H1 (cell line): ENCODE measurements around the gene TMEM51. TPM values are rescaled to one million over a fixed set of nuclear protein-coding genes. Genes with fewer than 3 reads are reported as not detected.

Experiments
- EGR1 ChIP-seq: IDR thresholded peaks from 2 replicates; pipeline ENCODE4 v1.6.1; 2011; ENCODE audit warnings: low read depth, low read length, borderline replicate concordance
- KDM1A ChIP-seq: fragments of 200-600, 300-600 bp; sonication (generic); IDR thresholded peaks from 2 replicates; pipeline ENCODE4 v1.7.1; 2016; ENCODE audit warnings: mild to moderate bottlenecking, low read length, borderline replicate concordance
- KDM5A ChIP-seq: fragments of 200-600 bp; IDR thresholded peaks from 2 replicates; pipeline ENCODE4 v1.7.1; 2012; ENCODE audit warnings: mild to moderate bottlenecking, low read length, inconsistent platforms, mixed read lengths
- NANOG ChIP-seq: IDR thresholded peaks from 2 replicates; pipeline ENCODE4 v1.6.1; 2011; ENCODE audit warnings: low read length, low read depth, mild to moderate bottlenecking, inconsistent platforms; ENCODE audit not compliant: insufficient read depth, poor library complexity, severe bottlenecking
- RAD21 ChIP-seq, 2 experiments: IDR thresholded peaks in 1 of 2; conservative IDR thresholded peaks in 1 of 2; 2 replicates each; pipeline ENCODE4 v1.6.1; 2011; ENCODE audit warnings: low read depth in 2 of 2, low read length in 2 of 2, improper control_type of control experiment in 1 of 2, inconsistent platforms in 1 of 2, mild to moderate bottlenecking in 1 of 2, moderate library complexity in 1 of 2
- TBP ChIP-seq: IDR thresholded peaks from 2 replicates; pipeline ENCODE4 v1.6.1; 2011; ENCODE audit warnings: low read depth, low read length, improper control_type of control experiment
- polyA plus RNA-seq, 7 experiments: library from polyadenylated mRNA; depleted of rRNA in 3 of 7; stranded (reverse) in 5 of 7; unstranded in 2 of 7; fragments of >200 nt in 5 of 7; fragments of 200-250 nt in 2 of 7; gene quantifications; 1 replicate in 5 of 7; 2 replicates in 1 of 7; 4 replicates in 1 of 7; pipeline versions ENCODE4 v1.2.1 to v1.2.3, GENCODE V29; 2011 to 2013; ENCODE audit warnings: missing spikeins in 2 of 7, mixed read lengths in 2 of 7
- total RNA-seq: library from RNA; stranded (reverse); fragmentation: NEBNext Ultra II Directional; extraction: Animal tissue kit (Norgen Biotek cat#: 25700); gene quantifications from 2 replicates; pipeline ENCODE4 v1.2.1, GENCODE V29; 2021
- TF ChIP-seq, protein P1 (sequence below): fragments of 300-600 bp; sonication (generic); IDR thresholded peaks from 2 replicates; pipeline ENCODE4 v1.7.1; 2012; ENCODE audit warnings: low read length, moderate library complexity, mild to moderate bottlenecking, inconsistent platforms; ENCODE audit not compliant: insufficient replicate concordance
- TF ChIP-seq, protein P2 (sequence below): IDR thresholded peaks from 2 replicates; pipeline ENCODE4 v1.6.1; 2011; ENCODE audit warnings: low read length, improper control_type of control experiment

TMEM51 gene
- total and polyA plus RNA-seq, 2 of the 8 experiments (the other 6 are each of a cell fraction or from before 2014, with no cell fraction given), result 9.9 to 10.7 TPM

DNA sequence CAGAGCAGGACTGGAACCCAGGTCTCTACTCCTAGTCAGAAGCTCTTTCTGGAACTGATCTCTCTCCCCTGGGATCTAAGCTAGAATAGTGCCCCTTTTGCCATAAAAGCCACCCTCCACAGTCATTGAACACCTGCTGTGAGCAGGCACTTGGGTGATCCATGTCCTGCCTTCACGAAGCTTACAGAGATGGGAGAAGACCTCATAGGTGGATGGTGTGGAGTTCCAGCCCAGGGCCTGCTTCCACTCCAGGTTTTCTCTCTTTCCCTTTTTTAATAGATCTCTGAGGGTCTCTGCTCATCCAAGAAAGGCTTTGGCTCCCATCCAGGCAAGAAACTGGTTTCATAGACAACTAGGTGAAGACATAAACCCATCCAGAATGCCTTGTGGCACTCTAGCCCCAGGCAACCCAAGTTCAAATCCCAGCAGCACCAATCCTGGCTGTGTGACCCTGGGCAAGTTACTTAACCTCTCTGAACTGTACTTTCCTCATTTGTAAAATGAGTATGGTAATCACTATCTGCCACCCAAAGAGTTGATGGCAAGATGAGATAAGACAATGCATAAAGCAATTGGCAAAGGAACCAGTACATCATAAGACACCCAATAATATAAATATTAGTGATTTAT is 46.4 kb upstream of the TMEM51 start (continued):
- TF ChIP-seq, protein P1, sequence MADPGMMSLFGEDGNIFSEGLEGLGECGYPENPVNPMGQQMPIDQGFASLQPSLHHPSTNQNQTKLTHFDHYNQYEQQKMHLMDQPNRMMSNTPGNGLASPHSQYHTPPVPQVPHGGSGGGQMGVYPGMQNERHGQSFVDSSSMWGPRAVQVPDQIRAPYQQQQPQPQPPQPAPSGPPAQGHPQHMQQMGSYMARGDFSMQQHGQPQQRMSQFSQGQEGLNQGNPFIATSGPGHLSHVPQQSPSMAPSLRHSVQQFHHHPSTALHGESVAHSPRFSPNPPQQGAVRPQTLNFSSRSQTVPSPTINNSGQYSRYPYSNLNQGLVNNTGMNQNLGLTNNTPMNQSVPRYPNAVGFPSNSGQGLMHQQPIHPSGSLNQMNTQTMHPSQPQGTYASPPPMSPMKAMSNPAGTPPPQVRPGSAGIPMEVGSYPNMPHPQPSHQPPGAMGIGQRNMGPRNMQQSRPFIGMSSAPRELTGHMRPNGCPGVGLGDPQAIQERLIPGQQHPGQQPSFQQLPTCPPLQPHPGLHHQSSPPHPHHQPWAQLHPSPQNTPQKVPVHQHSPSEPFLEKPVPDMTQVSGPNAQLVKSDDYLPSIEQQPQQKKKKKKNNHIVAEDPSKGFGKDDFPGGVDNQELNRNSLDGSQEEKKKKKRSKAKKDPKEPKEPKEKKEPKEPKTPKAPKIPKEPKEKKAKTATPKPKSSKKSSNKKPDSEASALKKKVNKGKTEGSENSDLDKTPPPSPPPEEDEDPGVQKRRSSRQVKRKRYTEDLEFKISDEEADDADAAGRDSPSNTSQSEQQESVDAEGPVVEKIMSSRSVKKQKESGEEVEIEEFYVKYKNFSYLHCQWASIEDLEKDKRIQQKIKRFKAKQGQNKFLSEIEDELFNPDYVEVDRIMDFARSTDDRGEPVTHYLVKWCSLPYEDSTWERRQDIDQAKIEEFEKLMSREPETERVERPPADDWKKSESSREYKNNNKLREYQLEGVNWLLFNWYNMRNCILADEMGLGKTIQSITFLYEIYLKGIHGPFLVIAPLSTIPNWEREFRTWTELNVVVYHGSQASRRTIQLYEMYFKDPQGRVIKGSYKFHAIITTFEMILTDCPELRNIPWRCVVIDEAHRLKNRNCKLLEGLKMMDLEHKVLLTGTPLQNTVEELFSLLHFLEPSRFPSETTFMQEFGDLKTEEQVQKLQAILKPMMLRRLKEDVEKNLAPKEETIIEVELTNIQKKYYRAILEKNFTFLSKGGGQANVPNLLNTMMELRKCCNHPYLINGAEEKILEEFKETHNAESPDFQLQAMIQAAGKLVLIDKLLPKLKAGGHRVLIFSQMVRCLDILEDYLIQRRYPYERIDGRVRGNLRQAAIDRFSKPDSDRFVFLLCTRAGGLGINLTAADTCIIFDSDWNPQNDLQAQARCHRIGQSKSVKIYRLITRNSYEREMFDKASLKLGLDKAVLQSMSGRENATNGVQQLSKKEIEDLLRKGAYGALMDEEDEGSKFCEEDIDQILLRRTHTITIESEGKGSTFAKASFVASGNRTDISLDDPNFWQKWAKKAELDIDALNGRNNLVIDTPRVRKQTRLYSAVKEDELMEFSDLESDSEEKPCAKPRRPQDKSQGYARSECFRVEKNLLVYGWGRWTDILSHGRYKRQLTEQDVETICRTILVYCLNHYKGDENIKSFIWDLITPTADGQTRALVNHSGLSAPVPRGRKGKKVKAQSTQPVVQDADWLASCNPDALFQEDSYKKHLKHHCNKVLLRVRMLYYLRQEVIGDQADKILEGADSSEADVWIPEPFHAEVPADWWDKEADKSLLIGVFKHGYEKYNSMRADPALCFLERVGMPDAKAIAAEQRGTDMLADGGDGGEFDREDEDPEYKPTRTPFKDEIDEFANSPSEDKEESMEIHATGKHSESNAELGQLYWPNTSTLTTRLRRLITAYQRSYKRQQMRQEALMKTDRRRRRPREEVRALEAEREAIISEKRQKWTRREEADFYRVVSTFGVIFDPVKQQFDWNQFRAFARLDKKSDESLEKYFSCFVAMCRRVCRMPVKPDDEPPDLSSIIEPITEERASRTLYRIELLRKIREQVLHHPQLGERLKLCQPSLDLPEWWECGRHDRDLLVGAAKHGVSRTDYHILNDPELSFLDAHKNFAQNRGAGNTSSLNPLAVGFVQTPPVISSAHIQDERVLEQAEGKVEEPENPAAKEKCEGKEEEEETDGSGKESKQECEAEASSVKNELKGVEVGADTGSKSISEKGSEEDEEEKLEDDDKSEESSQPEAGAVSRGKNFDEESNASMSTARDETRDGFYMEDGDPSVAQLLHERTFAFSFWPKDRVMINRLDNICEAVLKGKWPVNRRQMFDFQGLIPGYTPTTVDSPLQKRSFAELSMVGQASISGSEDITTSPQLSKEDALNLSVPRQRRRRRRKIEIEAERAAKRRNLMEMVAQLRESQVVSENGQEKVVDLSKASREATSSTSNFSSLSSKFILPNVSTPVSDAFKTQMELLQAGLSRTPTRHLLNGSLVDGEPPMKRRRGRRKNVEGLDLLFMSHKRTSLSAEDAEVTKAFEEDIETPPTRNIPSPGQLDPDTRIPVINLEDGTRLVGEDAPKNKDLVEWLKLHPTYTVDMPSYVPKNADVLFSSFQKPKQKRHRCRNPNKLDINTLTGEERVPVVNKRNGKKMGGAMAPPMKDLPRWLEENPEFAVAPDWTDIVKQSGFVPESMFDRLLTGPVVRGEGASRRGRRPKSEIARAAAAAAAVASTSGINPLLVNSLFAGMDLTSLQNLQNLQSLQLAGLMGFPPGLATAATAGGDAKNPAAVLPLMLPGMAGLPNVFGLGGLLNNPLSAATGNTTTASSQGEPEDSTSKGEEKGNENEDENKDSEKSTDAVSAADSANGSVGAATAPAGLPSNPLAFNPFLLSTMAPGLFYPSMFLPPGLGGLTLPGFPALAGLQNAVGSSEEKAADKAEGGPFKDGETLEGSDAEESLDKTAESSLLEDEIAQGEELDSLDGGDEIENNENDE, result no peak
- TF ChIP-seq NANOG (no peak), TBP (no peak), EGR1 (no peak), KDM1A (peak; percentile 98), KDM5A (no peak), RAD21 (IDR thresholded peaks at IDR 0.05 in 1 of 2, conservative IDR thresholded peaks at IDR 0.05 in 1 of 2; ENCODE audit: low read depth in 2 of 2, low read length in 2 of 2) (no peak)
- TF ChIP-seq, protein P2, sequence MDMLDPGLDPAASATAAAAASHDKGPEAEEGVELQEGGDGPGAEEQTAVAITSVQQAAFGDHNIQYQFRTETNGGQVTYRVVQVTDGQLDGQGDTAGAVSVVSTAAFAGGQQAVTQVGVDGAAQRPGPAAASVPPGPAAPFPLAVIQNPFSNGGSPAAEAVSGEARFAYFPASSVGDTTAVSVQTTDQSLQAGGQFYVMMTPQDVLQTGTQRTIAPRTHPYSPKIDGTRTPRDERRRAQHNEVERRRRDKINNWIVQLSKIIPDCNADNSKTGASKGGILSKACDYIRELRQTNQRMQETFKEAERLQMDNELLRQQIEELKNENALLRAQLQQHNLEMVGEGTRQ, result no peak
- TF ChIP-seq, all 59 proteins: peak for 3
